ENCODE results near the gene CDH15.

CDH15 gene

DNA sequence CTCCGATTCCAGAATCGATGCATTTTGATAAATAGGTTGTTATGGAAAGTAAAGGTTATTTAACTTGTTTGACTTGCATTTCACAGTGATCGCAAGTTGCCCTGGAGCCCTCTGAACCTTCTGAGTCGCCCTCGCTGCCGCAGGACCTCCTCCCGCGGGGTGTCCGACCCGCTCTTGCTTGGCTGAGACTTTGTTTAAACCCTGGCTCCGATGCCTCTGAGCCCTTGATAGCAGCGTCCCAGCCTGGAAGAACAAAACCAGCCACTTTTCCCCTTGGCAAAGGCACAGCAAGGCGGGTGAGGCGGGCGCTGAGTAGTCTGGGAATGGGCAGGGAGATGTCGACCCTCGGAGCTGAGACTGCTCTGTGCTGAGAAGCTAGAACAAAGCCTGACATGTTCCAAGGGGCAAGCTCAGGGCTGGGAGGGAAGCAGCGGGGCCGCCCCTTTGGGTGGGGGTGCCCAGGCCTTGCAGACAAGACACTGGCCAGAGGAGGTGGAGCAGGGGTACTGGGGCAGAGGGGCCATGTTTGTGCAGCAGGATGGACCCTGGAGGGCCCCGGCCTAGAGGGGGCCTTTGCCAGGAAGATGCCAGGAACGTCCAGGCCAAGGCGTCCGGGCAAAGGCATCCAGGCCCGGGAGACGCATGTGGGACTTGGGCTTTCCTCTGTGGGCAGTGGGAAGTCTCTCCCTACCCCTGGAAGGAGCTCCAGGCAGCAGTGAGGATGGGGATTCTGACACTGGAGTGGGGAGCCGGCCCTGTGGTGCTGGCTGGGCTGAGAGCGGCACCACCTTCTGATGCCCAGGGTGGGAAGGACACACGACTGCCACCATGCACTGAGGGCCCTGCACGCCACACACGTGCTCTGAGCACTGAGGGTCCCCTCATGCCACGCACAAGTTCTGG lies 30.3 kb upstream of the CDH15 start:
- DNase-seq (ENCODE audit: low spot score) = no peak

- DNase-seq (ENCODE audit: low spot score) = no peak
Measured at GRCh38 chr16:89141884-89142267, 29.7 kb upstream of the CDH15 start.

- DNase-seq (ENCODE audit: low spot score) = no peak
Measured at GRCh38 chr16:89142474-89143195, 28.9 kb upstream of the CDH15 start.

DNA sequence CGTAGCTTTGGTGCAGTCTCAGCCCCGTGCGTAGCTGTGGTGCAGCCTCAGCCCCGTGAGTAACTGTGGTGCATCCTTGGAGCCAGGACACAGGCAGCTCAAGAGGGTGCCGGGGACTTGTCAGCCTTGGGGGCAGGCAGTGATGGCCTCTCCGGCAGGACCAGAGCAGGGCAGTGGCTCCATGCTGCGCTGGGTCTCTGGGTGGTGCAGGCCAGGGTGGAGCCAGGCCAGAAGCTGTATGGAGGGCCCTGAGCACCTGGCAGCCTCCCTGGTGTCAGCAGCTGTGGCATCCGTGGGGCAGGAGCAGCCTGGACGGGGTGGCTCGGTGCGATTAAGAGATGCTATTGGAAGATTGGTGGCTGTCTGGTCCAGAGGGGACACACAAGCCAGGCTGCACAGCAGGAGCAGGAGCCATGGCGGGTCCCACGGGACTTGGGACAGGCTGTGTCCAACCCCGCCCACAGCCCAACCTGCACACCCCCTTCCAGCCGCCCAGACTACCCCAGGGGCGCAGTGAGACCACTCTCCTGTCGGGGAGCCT lies 28.3 kb upstream of the CDH15 start:
- no peak for DNase-seq (ENCODE audit: low spot score)

GRCh38 chr16:89143911-89144675 lies 27.5 kb upstream of the CDH15 start:
- DNase-seq (ENCODE audit: low spot score) = no peak

DNA sequence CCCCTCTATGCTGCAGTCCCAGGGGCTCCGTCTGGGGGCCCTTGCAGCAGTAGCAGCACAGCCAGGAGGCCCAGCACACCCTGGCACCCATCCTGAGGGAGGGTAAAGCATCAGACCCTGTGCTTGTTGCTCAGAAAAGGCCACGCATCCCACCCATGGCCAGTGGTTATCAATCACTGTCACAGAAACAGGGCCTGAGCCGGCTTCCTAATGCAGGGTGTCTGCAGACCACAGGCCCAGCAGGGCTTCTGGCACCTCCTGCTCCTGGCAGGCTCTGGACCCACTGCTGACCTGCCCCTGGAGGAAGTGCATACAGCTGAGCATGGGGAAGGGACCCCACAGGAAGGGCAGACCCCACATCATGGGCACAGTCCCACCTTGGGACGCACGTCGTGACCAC lies 26.9 kb upstream of the CDH15 start:
- DNase-seq (ENCODE audit: low spot score) = no peak

GRCh38 chr16:89145406-89146161 lies 26.0 kb upstream of the CDH15 start:
- DNase-seq (ENCODE audit: low spot score) = no peak

DNA sequence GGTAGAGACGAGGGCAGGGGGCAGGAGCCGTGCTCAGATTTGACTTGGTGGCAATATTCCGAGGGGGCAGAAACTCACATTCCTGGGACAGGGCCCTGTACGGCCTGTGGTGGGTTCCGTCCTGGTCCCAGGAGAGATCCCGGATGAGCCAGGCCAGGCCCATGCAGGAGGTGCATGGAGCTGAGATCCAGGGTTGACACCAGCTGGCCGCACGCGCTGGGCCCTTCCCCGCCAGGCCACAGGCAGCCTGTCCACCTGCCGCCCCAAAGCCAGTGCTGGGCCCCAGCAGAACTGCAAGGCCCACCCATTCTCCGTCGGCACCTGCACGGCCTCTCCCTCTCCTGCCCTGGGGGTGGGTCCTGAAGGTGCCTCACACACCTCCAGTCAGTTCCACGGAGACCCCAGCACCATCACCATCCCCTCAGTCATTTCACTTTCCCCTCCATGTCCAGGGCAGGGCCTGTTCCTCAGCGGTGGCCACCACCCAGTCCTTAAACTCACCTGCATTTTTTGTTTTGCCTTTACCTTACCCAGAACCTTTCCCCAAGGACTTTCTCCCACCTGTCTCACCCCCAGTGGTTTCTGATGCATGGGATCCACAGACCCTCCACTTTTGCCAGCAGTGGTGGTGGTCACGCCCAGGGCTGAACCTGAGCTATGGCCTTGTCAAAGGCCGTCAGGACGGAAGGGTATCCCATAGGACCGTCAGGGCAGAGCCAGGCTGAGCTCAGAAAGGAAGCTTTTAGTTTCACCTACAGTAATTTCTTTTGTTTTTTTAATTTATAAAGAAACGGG lies 25.1 kb upstream of the CDH15 start:
- no peak for DNase-seq (ENCODE audit: low spot score)

- no peak for DNase-seq (ENCODE audit: low spot score)
Measured at GRCh38 chr16:89147085-89147817, 24.3 kb upstream of the CDH15 start.

DNA sequence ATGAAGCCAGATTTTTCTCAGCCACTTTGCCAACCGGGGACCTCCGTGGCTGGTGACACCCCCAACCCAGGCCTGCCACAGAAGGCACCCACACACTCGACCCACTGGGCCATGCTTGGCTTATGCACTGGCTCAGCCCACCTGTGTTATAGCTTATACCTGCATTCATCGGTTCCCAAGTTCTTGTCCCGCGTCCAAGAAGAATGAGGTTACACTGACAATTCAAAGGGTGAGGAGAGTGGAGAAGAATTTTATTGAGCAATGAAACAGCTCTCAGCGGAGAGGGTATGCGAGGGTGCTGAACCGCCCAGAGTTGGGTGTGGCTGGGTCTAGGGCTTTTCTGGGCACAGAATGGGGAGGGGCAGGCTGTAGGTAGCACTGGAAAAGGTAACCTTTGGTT lies 22.2 kb upstream of the CDH15 start:
- DNase-seq (ENCODE audit: low spot score) = no peak

DNA sequence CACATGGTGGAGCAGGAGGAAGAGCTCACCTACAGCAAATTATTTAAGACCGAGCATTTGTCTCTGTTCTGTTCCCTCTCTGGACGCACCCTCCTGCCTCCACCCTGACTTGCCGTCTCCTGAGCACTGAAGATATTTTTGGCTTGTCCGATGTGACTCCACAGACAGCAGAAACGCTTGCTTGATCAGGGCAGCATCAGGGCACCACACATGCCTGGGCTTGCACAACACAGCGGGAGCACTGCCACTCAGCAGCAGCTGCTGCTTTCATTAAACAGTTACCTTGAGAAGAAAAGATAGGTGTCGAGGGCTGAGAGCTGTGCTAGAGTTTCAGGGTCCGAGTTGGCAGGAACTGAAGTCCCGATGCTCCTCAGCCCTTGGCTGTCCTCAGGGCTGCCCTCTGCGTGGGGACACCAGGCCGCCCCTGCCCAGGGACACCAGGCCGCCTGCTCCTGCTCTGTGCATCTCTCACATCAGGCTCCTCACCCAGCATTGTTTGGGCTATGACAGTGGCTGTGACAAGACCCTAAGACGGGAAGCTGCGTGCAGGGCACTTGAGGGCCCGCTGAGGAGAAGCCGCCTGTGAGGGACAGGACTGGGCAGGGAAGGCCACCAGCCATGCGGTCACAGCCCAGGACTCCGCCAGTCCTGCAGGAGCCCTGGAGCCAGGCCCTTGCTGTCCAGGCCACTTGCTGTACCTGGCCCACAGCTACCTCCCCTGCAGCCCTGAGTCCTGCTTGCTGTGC lies 21.3 kb upstream of the CDH15 start:
- no peak for DNase-seq (ENCODE audit: low spot score)

- no peak for DNase-seq (ENCODE audit: low spot score)
Measured at GRCh38 chr16:89150981-89151380, 20.6 kb upstream of the CDH15 start.

DNA sequence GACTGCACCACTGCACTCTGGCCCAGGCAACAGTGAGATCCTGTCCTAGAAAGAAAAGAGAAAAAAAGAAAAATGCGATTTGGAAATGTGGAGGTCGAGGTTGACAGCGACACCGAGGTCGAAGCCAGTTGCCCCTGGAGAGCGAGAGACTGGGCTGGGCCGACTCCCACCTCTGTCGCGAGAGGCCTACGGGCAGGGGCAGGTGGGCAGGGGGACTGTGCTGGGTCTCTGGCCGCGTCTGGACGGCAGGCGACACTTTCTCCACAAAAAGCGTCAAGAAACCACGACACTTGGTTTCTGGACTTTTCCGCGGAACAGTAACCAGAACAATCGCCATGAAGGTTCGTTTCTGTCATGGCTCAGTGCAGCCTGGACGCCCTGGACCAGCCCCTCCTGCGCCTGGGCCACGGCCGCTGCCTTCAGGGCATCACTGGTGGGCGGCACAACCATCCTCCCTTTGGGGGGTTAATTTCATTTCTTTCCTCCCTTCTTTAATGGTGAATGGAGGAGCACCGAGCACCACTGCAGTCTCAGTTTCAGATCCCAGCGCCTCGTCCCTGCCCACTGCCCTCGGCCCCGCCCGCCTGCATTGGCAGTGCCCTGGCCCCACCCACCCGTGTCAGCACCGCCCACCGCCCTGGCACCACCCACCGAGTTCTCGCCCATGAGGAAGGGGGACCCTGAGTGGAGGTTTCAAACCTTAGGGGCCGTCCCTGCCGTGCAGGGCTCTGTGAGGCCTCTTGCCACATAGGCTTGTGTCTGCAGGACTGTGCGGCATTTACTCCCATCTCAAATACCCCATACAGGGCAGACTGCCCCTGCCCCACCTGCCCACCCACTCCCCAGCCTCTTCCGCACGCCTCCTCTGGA lies 18.5 kb upstream of the CDH15 start:
- DNase-seq (ENCODE audit: low spot score) = no peak

DNA sequence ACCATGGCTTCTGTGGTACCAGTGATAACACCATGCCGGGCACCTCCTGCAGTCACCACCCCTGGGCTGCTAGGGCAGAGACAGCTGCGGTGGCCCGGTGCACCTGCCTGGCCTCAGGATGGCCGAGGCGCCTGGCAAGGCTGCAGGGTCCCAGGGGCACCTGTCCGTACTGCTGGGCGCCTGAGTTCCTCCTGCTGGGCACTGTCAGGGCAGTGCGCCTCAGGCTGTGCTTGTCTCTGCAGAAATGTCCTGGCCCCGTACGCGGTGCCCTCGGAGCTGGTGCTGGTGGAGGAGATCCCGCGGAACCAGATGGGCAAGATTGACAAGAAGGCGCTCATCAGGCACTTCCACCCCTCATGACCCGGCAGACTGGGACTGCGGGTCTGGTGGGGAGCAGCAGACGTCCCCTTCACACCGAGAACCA lies 17.7 kb upstream of the CDH15 start:
- DNase-seq (ENCODE audit: low spot score) = no peak

DNA sequence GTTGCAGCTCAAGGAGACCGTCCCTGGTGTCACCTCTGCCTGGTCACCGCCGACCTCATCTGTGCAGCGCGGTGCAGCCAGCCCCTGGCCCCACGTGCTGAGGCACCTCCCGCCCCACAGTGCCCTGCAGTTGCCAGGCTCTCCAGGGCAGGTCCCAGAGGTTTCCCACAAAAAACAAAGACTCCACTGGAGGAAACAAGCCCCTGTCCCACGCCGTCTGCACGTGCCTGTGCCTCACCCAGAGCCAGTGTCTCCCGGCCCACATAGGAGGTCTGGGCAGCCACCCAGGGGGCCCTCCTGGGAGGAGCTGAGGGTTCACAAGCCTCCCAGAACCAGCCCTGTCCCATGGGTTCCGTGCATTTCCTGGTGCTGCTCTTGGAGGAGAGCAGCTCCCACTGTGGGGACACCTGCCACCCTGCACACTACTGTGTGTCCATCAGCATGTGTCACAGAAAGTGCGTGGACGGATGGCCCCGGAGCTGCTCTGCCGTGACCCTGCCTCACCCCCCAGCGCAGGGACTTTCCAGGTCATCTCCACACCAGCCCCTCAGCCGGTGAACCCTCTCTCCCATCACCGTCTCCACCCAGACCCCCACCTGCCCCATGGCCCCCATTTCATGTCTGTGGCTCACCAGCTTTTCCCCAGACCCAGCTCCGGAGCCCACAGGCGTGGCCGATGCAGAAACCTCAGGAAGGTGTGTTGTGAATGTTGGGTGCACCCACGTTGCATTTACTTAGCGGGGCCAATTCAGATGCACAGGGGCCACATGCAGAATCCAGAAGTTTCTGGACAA lies 17.0 kb upstream of the CDH15 start:
- no peak for DNase-seq (ENCODE audit: low spot score)

DNA sequence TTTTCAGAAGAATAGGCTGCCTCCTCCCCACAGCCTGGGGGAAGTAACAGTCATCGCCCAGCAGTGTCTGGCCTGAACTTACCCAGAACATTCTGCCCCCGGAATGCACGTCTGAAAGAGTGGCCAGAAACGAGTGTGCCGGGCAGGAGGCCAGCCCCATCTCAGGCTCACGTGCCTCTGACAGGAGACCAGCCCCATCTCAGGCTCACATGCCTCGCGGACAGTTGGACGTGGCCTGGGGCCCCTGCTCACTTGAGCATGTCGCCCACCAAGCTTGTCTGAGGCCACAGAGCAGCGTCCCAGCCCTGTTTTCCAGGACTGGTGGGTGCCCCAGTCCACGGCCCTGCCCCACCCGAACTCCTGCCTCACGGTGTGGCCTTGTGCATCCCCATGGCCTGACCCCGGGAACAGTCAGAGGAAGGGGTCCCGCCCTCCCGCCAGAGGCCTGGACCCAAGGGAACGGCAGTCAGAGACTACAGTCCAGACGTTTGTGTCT lies 16.3 kb upstream of the CDH15 start:
- DNase-seq (ENCODE audit: low spot score) = no peak

All from CD4-positive, alpha-beta T cell treated with Interleukin-6 at 100 ng/mL for 8 hours (primary cell).